H1 (cell line): Measurements from ENCODE around the gene EPB41L2. TPM values are rescaled to one million over a fixed set of nuclear protein-coding genes. Genes with fewer than 3 reads are reported as not detected.

ENCODE experiments used
- CTCF ChIA-PET: fragments of 300-600 bp; sonication (Branson Sonifier 250); formaldehyde crosslinking; loops from one replicate; lab custom pipeline; 2021; ENCODE audit not compliant: partially characterized antibody; lab: Charles Lee
- POLR2A ChIA-PET: fragments of 300-600 bp; sonication (Branson Sonifier 250); formaldehyde crosslinking; loops from one replicate; lab custom pipeline; 2021; ENCODE audit warnings: inconsistent platforms; ENCODE audit not compliant: partially characterized antibody; lab: Charles Lee
- DNase-seq, 2 experiments: peaks; one replicate each; pipeline versions ENCODE4 v3.0.0 to v3.0.0-alpha.2; 2010 to 2022; ENCODE audit warnings: low spot score in 2 of 2, low read depth in 1 of 2, mixed read lengths in 1 of 2
- FAIRE-seq: peaks from 2 replicates; lab custom pipeline; 2011; peaks lifted over from hg19 to GRCh38; lab: Jason Lieb, UNC
- H2AFZ ChIP-seq: 2 replicates; pipeline ENCODE4 v1.8.1; 2012; ENCODE audit warnings: low read length, inconsistent platforms
- H2AK5ac ChIP-seq: 2 replicates; pipeline ENCODE4 v1.6.1; 2013; ENCODE audit warnings: low read depth, low read length
- H2BK120ac ChIP-seq: replicated peaks from 2 replicates; pipeline ENCODE3; 2013; ENCODE audit warnings: low read depth, low read length, inconsistent platforms
- H2BK12ac ChIP-seq: 2 replicates; pipeline ENCODE4 v1.6.1; 2013; ENCODE audit warnings: low read depth, low read length
- H2BK15ac ChIP-seq: 2 replicates; pipeline ENCODE4 v1.6.1; 2013; ENCODE audit warnings: low read length
- H2BK20ac ChIP-seq: 2 replicates; pipeline ENCODE4 v1.6.1; 2013; ENCODE audit warnings: low read length
- H2BK5ac ChIP-seq: 2 replicates; pipeline ENCODE4 v1.6.1; 2013; ENCODE audit warnings: low read depth, low read length
- H3K14ac ChIP-seq: 2 replicates; pipeline ENCODE4 v1.6.1; 2013; ENCODE audit warnings: inconsistent platforms; ENCODE audit not compliant: insufficient read length
- H3K18ac ChIP-seq: 2 replicates; pipeline ENCODE4 v1.6.1; 2013; ENCODE audit warnings: low read length; ENCODE audit errors: extremely low read depth
- H3K23ac ChIP-seq: 2 replicates; pipeline ENCODE4 v1.6.1; 2013; ENCODE audit warnings: inconsistent platforms; ENCODE audit not compliant: insufficient read length
- H3K23me2 ChIP-seq: 2 replicates; pipeline ENCODE4 v1.6.1; 2013; ENCODE audit warnings: low read depth, low read length
- H3K27ac ChIP-seq: 2 replicates; pipeline ENCODE4 v1.6.1; 2011; ENCODE audit warnings: low read depth, low read length, inconsistent platforms
- H3K27me3 ChIP-seq, 4 experiments: replicated peaks in 1 of 4; 1 replicate in 1 of 4; 2 replicates in 3 of 4; pipeline versions ENCODE4 v1.6.1 to v1.8.1; 2011 to 2013; ENCODE audit warnings: low read length in 3 of 4, mild to moderate bottlenecking in 3 of 4, inconsistent platforms in 2 of 4, mixed read lengths in 2 of 4, moderate library complexity in 1 of 4; ENCODE audit not compliant: control insufficient read depth in 3 of 4, insufficient read depth in 3 of 4; ENCODE audit errors: extremely low read depth in 1 of 4
- H3K36me3 ChIP-seq, 4 experiments: 2 replicates each; pipeline versions ENCODE4 v1.6.1 to v1.8.1; 2011 to 2013; ENCODE audit warnings: mild to moderate bottlenecking in 4 of 4, low read length in 3 of 4, moderate library complexity in 2 of 4, control low read depth in 1 of 4, inconsistent platforms in 1 of 4; ENCODE audit not compliant: insufficient read depth in 4 of 4, control insufficient read depth in 2 of 4
- H3K4ac ChIP-seq: replicated peaks from 2 replicates; pipeline ENCODE3; 2013; ENCODE audit warnings: low read length, low read depth, mixed read lengths, inconsistent platforms; ENCODE audit not compliant: insufficient read length
- H3K4me1 ChIP-seq, 4 experiments: replicated peaks in 1 of 4; 1 replicate in 1 of 4; 2 replicates in 3 of 4; pipeline versions ENCODE4 v1.6.1 to v1.8.1; 2011 to 2013; ENCODE audit warnings: low read length in 3 of 4, inconsistent platforms in 2 of 4, mixed read lengths in 1 of 4; ENCODE audit not compliant: insufficient read depth in 4 of 4, control insufficient read depth in 3 of 4
- H3K4me2 ChIP-seq, 2 experiments: 2 replicates each; pipeline versions ENCODE4 v1.6.1 to v1.8.1; 2011 to 2013; ENCODE audit warnings: low read depth in 2 of 2, low read length in 2 of 2, control low read depth in 1 of 2, inconsistent platforms in 1 of 2, mild to moderate bottlenecking in 1 of 2; ENCODE audit not compliant: insufficient read depth in 1 of 2
- H3K4me3 ChIP-seq, 4 experiments: fragments of 200-600, 300-600 bp in 1 of 4; sonication (generic), shearing (Covaris generic), sonication (Bioruptor Twin) in 1 of 4; 2 replicates each; pipeline versions ENCODE4 v1.5.1 to v1.8.1; 2011 to 2016; ENCODE audit warnings: low read length in 4 of 4, low read depth in 3 of 4, control low read depth in 2 of 4, inconsistent platforms in 2 of 4, mild to moderate bottlenecking in 2 of 4, mixed read lengths in 1 of 4, moderate library complexity in 1 of 4; ENCODE audit not compliant: insufficient read depth in 2 of 4; ENCODE audit errors: extremely low read depth in 1 of 4
- H3K56ac ChIP-seq: replicated peaks from 2 replicates; pipeline ENCODE3; 2013; ENCODE audit warnings: low read depth, mild to moderate bottlenecking, mixed read lengths, low read length, inconsistent platforms; ENCODE audit not compliant: insufficient read length
- H3K79me1 ChIP-seq: 2 replicates; pipeline ENCODE4 v1.6.1; 2013; ENCODE audit warnings: low read depth, low read length, control low read depth
- H3K79me2 ChIP-seq, 2 experiments: 2 replicates each; pipeline versions ENCODE4 v1.6.1 to v1.8.1; 2012 to 2013; ENCODE audit warnings: low read length in 2 of 2, mild to moderate bottlenecking in 2 of 2, inconsistent platforms in 1 of 2; ENCODE audit not compliant: insufficient read depth in 2 of 2, control insufficient read depth in 1 of 2
- H3K9ac ChIP-seq, 4 experiments: replicated peaks in 1 of 4; 1 replicate in 1 of 4; 2 replicates in 3 of 4; pipeline versions ENCODE4 v1.6.1 to v1.8.1; 2011 to 2013; ENCODE audit warnings: low read depth in 3 of 4, low read length in 3 of 4, control low read depth in 2 of 4, mild to moderate bottlenecking in 2 of 4, moderate library complexity in 2 of 4, inconsistent platforms in 1 of 4; ENCODE audit errors: extremely low read depth in 1 of 4
- H3K9me3 ChIP-seq, 2 experiments: 2 replicates each; pipeline versions ENCODE4 v1.6.1 to v1.8.1; 2012 to 2013; ENCODE audit warnings: mild to moderate bottlenecking in 2 of 2, moderate library complexity in 2 of 2, control low read depth in 1 of 2, inconsistent platforms in 1 of 2, low read depth in 1 of 2, low read length in 1 of 2, mixed read lengths in 1 of 2; ENCODE audit not compliant: insufficient read depth in 2 of 2
- H4K20me1 ChIP-seq, 2 experiments: replicated peaks in 1 of 2; 2 replicates each; pipeline versions ENCODE3 to v1.8.1; 2011 to 2013; ENCODE audit warnings: inconsistent platforms in 2 of 2, low read length in 2 of 2, mild to moderate bottlenecking in 1 of 2; ENCODE audit not compliant: insufficient read depth in 2 of 2, control insufficient read depth in 1 of 2
- H4K5ac ChIP-seq: 2 replicates; pipeline ENCODE4 v1.6.1; 2013; ENCODE audit warnings: low read length, low read depth, mixed read lengths, inconsistent platforms; ENCODE audit not compliant: insufficient read length
- H4K8ac ChIP-seq: 2 replicates; pipeline ENCODE4 v1.8.0; 2013; ENCODE audit warnings: mild to moderate bottlenecking, moderate library complexity, low read length, inconsistent platforms; ENCODE audit not compliant: insufficient read depth; ENCODE audit errors: extremely low read depth
- H4K91ac ChIP-seq: replicated peaks from 2 replicates; pipeline ENCODE3; 2013; ENCODE audit warnings: low read length, mixed read lengths, inconsistent platforms; ENCODE audit not compliant: insufficient read length
- BRCA1 ChIP-seq: IDR thresholded peaks from 2 replicates; pipeline ENCODE4 v1.6.1; 2012; ENCODE audit warnings: low read depth, low read length, improper control_type of control experiment
- CHD2 ChIP-seq: IDR thresholded peaks from 2 replicates; pipeline ENCODE4 v1.6.1; 2012; ENCODE audit warnings: low read length, improper control_type of control experiment
- GABPA ChIP-seq: IDR thresholded peaks from 2 replicates; pipeline ENCODE4 v1.6.1; 2011; ENCODE audit warnings: mild to moderate bottlenecking, low read length, moderate library complexity, borderline replicate concordance; ENCODE audit not compliant: insufficient read depth
- KDM5A ChIP-seq: fragments of 200-600 bp; IDR thresholded peaks from 2 replicates; pipeline ENCODE4 v1.7.1; 2012; ENCODE audit warnings: mild to moderate bottlenecking, low read length, inconsistent platforms, mixed read lengths
- SIN3A ChIP-seq, 2 experiments: IDR thresholded peaks in 1 of 2; conservative IDR thresholded peaks in 1 of 2; 2 replicates each; pipeline ENCODE4 v1.6.1; 2011 to 2012; ENCODE audit warnings: low read length in 2 of 2, improper control_type of control experiment in 1 of 2, low read depth in 1 of 2, mild to moderate bottlenecking in 1 of 2
- SIRT6 ChIP-seq: IDR thresholded peaks from one replicate; pipeline ENCODE4 v1.7.1; 2012; ENCODE audit warnings: low read length, inconsistent platforms
- SUZ12 ChIP-seq: fragments of 200-600 bp; sonication (generic); IDR thresholded peaks from 2 replicates; pipeline ENCODE4 v1.6.1; 2012; ENCODE audit warnings: mild to moderate bottlenecking, inconsistent platforms, low read length, moderate library complexity, mixed read lengths
- TAF7 ChIP-seq: optimal IDR thresholded peaks from 2 replicates; pipeline ENCODE3; 2011; ENCODE audit warnings: low read depth, mild to moderate bottlenecking, inconsistent platforms, low read length, moderate library complexity, borderline replicate concordance
- WGBS, 2 experiments: shearing (Covaris generic) in 1 of 2; methylation state at CpG; one replicate each; pipeline versions ENCODE4 v1.1.6 to v1.1.7; 2013 to 2015; ENCODE audit warnings: low lambda C conversion rate in 2 of 2, mixed read lengths in 2 of 2, inconsistent platforms in 1 of 2, low coverage in 1 of 2, missing lambda C conversion rate in 1 of 2; ENCODE audit not compliant: insufficient replicate concordance in 2 of 2, insufficient coverage in 1 of 2, insufficient read length in 1 of 2; ENCODE audit errors: extremely low coverage in 1 of 2, missing lambda C conversion rate in 1 of 2; 5-methylcytosine and 5-hydroxymethylcytosine counted together
- polyA plus RNA-seq, 7 experiments: library from polyadenylated mRNA; depleted of rRNA in 3 of 7; stranded (reverse) in 5 of 7; unstranded in 2 of 7; fragments of >200 nt in 5 of 7; fragments of 200-250 nt in 2 of 7; gene quantifications; 1 replicate in 5 of 7; 2 replicates in 1 of 7; 4 replicates in 1 of 7; pipeline versions ENCODE4 v1.2.1 to v1.2.3, GENCODE V29; 2011 to 2013; ENCODE audit warnings: missing spikeins in 2 of 7, mixed read lengths in 2 of 7
- total RNA-seq: library from RNA; stranded (reverse); fragmentation: NEBNext Ultra II Directional; extraction: Animal tissue kit (Norgen Biotek cat#: 25700); gene quantifications from 2 replicates; pipeline ENCODE4 v1.2.1, GENCODE V29; 2021
- TF ChIP-seq, protein P1 (sequence below): IDR thresholded peaks from 2 replicates; pipeline ENCODE4 v1.6.1; 2011; ENCODE audit warnings: low read depth, mild to moderate bottlenecking, low read length; ENCODE audit not compliant: insufficient read depth
- TF ChIP-seq, protein P2 (sequence below): IDR thresholded peaks from 2 replicates; pipeline ENCODE4 v1.6.1; 2012; ENCODE audit warnings: low read length, inconsistent platforms

EPB41L2 gene
- total and polyA plus RNA-seq, 2 of the 8 experiments (the other 6 are each of a cell fraction or from before 2014, with no cell fraction given), result 22.5 to 123 TPM

GRCh38 chr6:130834482-130835251 is 228.4 kb downstream of the EPB41L2 start:
- H2BK15ac ChIP-seq, result no peak overlapping the region
- no peak overlapping the region for H2BK5ac ChIP-seq
- no peak overlapping the region for H4K91ac ChIP-seq
- H3K4me3 ChIP-seq, result no peak overlapping the region
- H3K79me2 ChIP-seq, result no peaks in the 10 kb centered on the region
- H3K4me1 ChIP-seq, result peaks cover 0 to 5% (median 1%) of the 10 kb centered on the region in 4 experiments; a peak in 2 of 7 replicates
- no peak overlapping the region for H2AK5ac ChIP-seq
- H2BK120ac ChIP-seq, result no peak overlapping the region
- H3K4me2 ChIP-seq, result no peak overlapping the region
- WGBS, 2 experiments, result 90% methylated on average over 5 of the region's 5 CpGs; no CpG with 5 or more reads in 1 of the 2 experiments
- H3K79me1 ChIP-seq, result no peaks in the 10 kb centered on the region
- H3K56ac ChIP-seq, result no peak overlapping the region
- no peak overlapping the region for H2BK12ac ChIP-seq
- no peak for FAIRE-seq
- no peak overlapping the region for H2AFZ ChIP-seq
- CTCF ChIA-PET, result interaction anchor here (0.6 to 1.5 kb wide), 5 partner anchors 13 to 685 kb away, joined by 3 read pairs; no protein-coding TSS in a partner anchor
- DNase-seq, result no peak
- no peak overlapping the region for H3K9ac ChIP-seq
- H3K14ac ChIP-seq, result no peak overlapping the region
- no peak overlapping the region for H3K23ac ChIP-seq
- no peak overlapping the region for H3K27ac ChIP-seq
- H3K27me3 ChIP-seq, result no peaks in the 10 kb centered on the region
- no peaks in the 10 kb centered on the region for H3K36me3 ChIP-seq
- no peak overlapping the region for H4K8ac ChIP-seq
- no peak overlapping the region for H3K18ac ChIP-seq
- H4K20me1 ChIP-seq, result no peaks in the 10 kb centered on the region
- no peak overlapping the region for H3K4ac ChIP-seq
- no peak overlapping the region for H2BK20ac ChIP-seq
- H3K23me2 ChIP-seq, result no peaks in the 10 kb centered on the region
- H4K5ac ChIP-seq, result no peak overlapping the region
- no peaks in the 10 kb centered on the region for H3K9me3 ChIP-seq
- POLR2A ChIA-PET, result no interaction called here
- no peak for TF ChIP-seq BRCA1
- TF ChIP-seq, protein P1, sequence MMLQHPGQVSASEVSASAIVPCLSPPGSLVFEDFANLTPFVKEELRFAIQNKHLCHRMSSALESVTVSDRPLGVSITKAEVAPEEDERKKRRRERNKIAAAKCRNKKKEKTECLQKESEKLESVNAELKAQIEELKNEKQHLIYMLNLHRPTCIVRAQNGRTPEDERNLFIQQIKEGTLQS, result no peak
- TF ChIP-seq GABPA, result no peak
- TF ChIP-seq CHD2, result no peak
- TF ChIP-seq SUZ12, result no peak
- no peak for TF ChIP-seq TAF7
- no peak for TF ChIP-seq SIRT6
- TF ChIP-seq SIN3A (conservative IDR thresholded peaks at IDR 0.05 in 1 of 2, IDR thresholded peaks at IDR 0.05 in 1 of 2; ENCODE audit: low read depth in 1 of 2, low read length in 2 of 2), result no peak
- TF ChIP-seq, protein P2, sequence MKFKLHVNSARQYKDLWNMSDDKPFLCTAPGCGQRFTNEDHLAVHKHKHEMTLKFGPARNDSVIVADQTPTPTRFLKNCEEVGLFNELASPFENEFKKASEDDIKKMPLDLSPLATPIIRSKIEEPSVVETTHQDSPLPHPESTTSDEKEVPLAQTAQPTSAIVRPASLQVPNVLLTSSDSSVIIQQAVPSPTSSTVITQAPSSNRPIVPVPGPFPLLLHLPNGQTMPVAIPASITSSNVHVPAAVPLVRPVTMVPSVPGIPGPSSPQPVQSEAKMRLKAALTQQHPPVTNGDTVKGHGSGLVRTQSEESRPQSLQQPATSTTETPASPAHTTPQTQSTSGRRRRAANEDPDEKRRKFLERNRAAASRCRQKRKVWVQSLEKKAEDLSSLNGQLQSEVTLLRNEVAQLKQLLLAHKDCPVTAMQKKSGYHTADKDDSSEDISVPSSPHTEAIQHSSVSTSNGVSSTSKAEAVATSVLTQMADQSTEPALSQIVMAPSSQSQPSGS, result no peak
- no peak for TF ChIP-seq KDM5A
